GM23338 (cell line): ENCODE results near the gene MTCL1. TPM values are rescaled to one million over a fixed set of nuclear protein-coding genes. Genes with fewer than 3 reads are reported as not detected.

Experiments
- ATAC-seq: fragments of 200-7000 bp; cut with Tn5 transposase; 3 replicates; pipeline ENCODE4 v1.9.1; 2020
- DNase-seq: peaks from one replicate; pipeline ENCODE4 v3.0.0-alpha.2; 2015; ENCODE audit warnings: low spot score
- H2AFZ ChIP-seq: fragments of 200-600 bp; sonication (generic); 2 replicates; pipeline ENCODE4 v1.8.0; 2016; ENCODE audit warnings: antibody characterized with exemption, mild to moderate bottlenecking, moderate library complexity
- H3F3A ChIP-seq: fragments of 200-600 bp; sonication (generic); replicated peaks from 2 replicates; pipeline ENCODE4 v1.8.0; 2017; ENCODE audit warnings: antibody characterized with exemption, mixed run types, low read depth
- H3K27ac ChIP-seq: fragments of 200-600 bp; sonication (generic); 2 replicates; pipeline ENCODE4 v1.6.1; 2016; ENCODE audit warnings: low read depth
- H3K27me3 ChIP-seq: fragments of 200-600 bp; sonication (generic); 2 replicates; pipeline ENCODE4 v1.8.0; 2016; ENCODE audit warnings: mild to moderate bottlenecking, mixed run types, moderate library complexity; ENCODE audit not compliant: insufficient read depth
- H3K36me3 ChIP-seq: fragments of 200-600 bp; sonication (generic); 2 replicates; pipeline ENCODE4 v1.8.0; 2016; ENCODE audit warnings: mild to moderate bottlenecking; ENCODE audit not compliant: insufficient read depth
- H3K4me1 ChIP-seq: fragments of 200-600 bp; sonication (generic); 2 replicates; pipeline ENCODE4 v1.8.0; 2016; ENCODE audit warnings: mild to moderate bottlenecking, moderate library complexity; ENCODE audit not compliant: insufficient read depth
- H3K4me2 ChIP-seq: fragments of 200-600 bp; sonication (generic); 2 replicates; pipeline ENCODE4 v1.7.1; 2017; ENCODE audit warnings: mixed run types
- H3K4me3 ChIP-seq: fragments of 200-600 bp; sonication (generic); 2 replicates; pipeline ENCODE4 v1.6.1; 2016; ENCODE audit warnings: mixed run types
- H3K79me2 ChIP-seq: fragments of 200-600 bp; sonication (generic); replicated peaks from 2 replicates; pipeline ENCODE4 v1.8.0; 2017; ENCODE audit warnings: mild to moderate bottlenecking; ENCODE audit not compliant: insufficient read depth
- H3K9me2 ChIP-seq: fragments of 200-600 bp; sonication (generic); 2 replicates; pipeline ENCODE4 v1.8.0; 2017; ENCODE audit not compliant: insufficient read depth
- H4K20me1 ChIP-seq: fragments of 200-600 bp; sonication (generic); replicated peaks from 2 replicates; pipeline ENCODE4 v1.8.0; 2017; ENCODE audit warnings: mild to moderate bottlenecking; ENCODE audit not compliant: insufficient read depth
- H3K27ac Mint-ChIP-seq: 2 replicates; pipeline ENCODE4 v1.8.0; 2020; ENCODE audit warnings: inconsistent platforms, mild to moderate bottlenecking, moderate library complexity, mixed read lengths
- H3K27me3 Mint-ChIP-seq: 3 replicates; pipeline ENCODE4 v1.8.0; 2022; ENCODE audit warnings: low read depth, mild to moderate bottlenecking, moderate library complexity, mixed read lengths, inconsistent platforms; ENCODE audit not compliant: insufficient read depth, poor library complexity
- H3K36me3 Mint-ChIP-seq: 3 replicates; pipeline ENCODE4 v1.8.0; 2021; ENCODE audit warnings: low read depth, mild to moderate bottlenecking, inconsistent platforms, moderate library complexity, mixed read lengths
- H3K4me1 Mint-ChIP-seq: 3 replicates; pipeline ENCODE4 v1.8.0; 2020; ENCODE audit warnings: mild to moderate bottlenecking, inconsistent platforms, mixed read lengths
- H3K4me3 Mint-ChIP-seq: 3 replicates; pipeline ENCODE4 v1.8.0; 2021; ENCODE audit warnings: moderate library complexity, mild to moderate bottlenecking, inconsistent platforms, mixed read lengths
- H3K9me3 Mint-ChIP-seq: 3 replicates; pipeline ENCODE4 v1.8.0; 2020; ENCODE audit warnings: moderate library complexity, mild to moderate bottlenecking, inconsistent platforms, mixed read lengths
- CREB1 ChIP-seq: fragments of 250-450 bp; sonication (Bioruptor Pico); IDR thresholded peaks from 2 replicates; pipeline ENCODE4 v1.5.0; 2020; ENCODE audit warnings: low read depth, mild to moderate bottlenecking, moderate library complexity
- EZH2 ChIP-seq: fragments of 200-600 bp; sonication (generic); IDR thresholded peaks from one replicate; pipeline ENCODE4 v1.8.0; 2017; ENCODE audit warnings: antibody characterized with exemption, mild to moderate bottlenecking, low read depth; ENCODE audit not compliant: unreplicated experiment
- EZH2phosphoT487 ChIP-seq: fragments of 200-600 bp; sonication (generic); IDR thresholded peaks from one replicate; pipeline ENCODE4 v1.8.1; 2018; ENCODE audit warnings: antibody characterized with exemption; ENCODE audit not compliant: unreplicated experiment
- NANOG ChIP-seq: IDR thresholded peaks from 2 replicates; pipeline ENCODE4 v1.6.1; 2016; ENCODE audit warnings: antibody characterized with exemption, borderline replicate concordance
- POLR2AphosphoS5 ChIP-seq: IDR thresholded peaks from 2 replicates; pipeline ENCODE4 v1.6.1; 2016; ENCODE audit warnings: antibody characterized with exemption, low read depth
- STAT1 ChIP-seq: IDR thresholded peaks from one replicate; pipeline ENCODE4 v1.6.1; 2016; ENCODE audit warnings: antibody characterized with exemption; ENCODE audit not compliant: unreplicated experiment
- ZNF114 ChIP-seq: fragments of 250-450 bp; sonication (Bioruptor Pico); IDR thresholded peaks from 2 replicates; pipeline ENCODE4 v1.5.0; 2020; ENCODE audit warnings: mild to moderate bottlenecking, moderate library complexity
- ZNF331 ChIP-seq: fragments of 250-450 bp; sonication (Bioruptor Pico); IDR thresholded peaks from 2 replicates; pipeline ENCODE4 v1.5.0; 2020; ENCODE audit warnings: low read depth, mild to moderate bottlenecking, moderate library complexity
- polyA plus RNA-seq: library from polyadenylated mRNA; unstranded; fragments of >200 nt; fragmentation: Nextera tagmentation; extraction: Ambion mirVana; gene quantifications from 2 replicates; pipeline ENCODE4 v1.2.1, GENCODE V29; 2016
- total RNA-seq: library from RNA; depleted of rRNA; stranded (reverse); fragments of >200 nt; shearing (Covaris generic); gene quantifications from 2 replicates; pipeline ENCODE4 v1.2.3, GENCODE V29; 2014
- TF ChIP-seq, protein P1 (sequence below): IDR thresholded peaks from one replicate; pipeline ENCODE4 v1.6.1; 2018; ENCODE audit warnings: antibody characterized with exemption; ENCODE audit not compliant: unreplicated experiment
- TF ChIP-seq, protein P2 (sequence below): IDR thresholded peaks from 2 replicates; pipeline ENCODE4 v1.6.1; 2016; ENCODE audit warnings: antibody characterized with exemption
- TF ChIP-seq, protein P3 (sequence below), 2 experiments: fragments of 200-600 bp in 1 of 2; sonication (generic) in 1 of 2; conservative IDR thresholded peaks; 2 replicates each; pipeline versions ENCODE4 v1.5.1 to v1.6.1; 2016 to 2017; ENCODE audit warnings: antibody characterized with exemption in 2 of 2, low read depth in 2 of 2, mild to moderate bottlenecking in 2 of 2, moderate library complexity in 1 of 2

Gene MTCL1
- total and polyA plus RNA-seq, 2 experiments from 2014 or later: 14.4 to 45.0 TPM

DNA sequence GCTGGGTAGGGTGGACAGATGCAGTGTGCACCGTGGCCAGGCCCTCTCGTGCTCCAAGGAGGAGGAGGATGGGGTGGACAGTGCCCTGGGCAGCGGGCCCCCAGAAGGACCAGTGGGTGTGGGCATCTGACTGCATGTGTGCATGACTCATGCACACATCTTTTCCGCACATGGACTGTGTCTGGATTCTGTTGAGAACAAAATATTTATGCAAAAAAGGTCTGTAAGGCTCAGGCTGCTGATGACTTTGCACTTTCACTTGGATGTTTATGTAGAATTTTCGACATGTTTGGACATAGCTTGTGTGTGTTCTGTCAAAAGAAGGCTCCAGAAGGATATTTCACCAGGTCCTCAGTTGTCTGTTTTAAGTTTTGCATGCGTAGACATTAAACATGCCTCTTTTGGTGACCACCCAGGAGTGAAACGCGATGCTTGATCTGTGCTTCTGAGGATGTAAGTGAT, 45.6 kb downstream of the MTCL1 start:
- H3F3A ChIP-seq: no peaks in the 10 kb centered on the region
- H3K36me3 ChIP-seq: peaks cover 7% of the 10 kb centered on the region; the same call in 1 of the 2 replicates
- H3K9me2 ChIP-seq: no peaks in the 10 kb centered on the region
- Mint-ChIP-seq H3K36me3 (peaks cover 16% of the 10 kb centered on the region), H3K9me3 (no peaks in the 10 kb centered on the region), H3K27ac (no peak overlapping the region), H3K27me3 (no peaks in the 10 kb centered on the region), H3K4me3 (no peak overlapping the region), H3K4me1 (no peaks in the 10 kb centered on the region)
- H3K4me3 ChIP-seq: no peak overlapping the region
- H3K4me1 ChIP-seq: no peaks in the 10 kb centered on the region
- H2AFZ ChIP-seq: no peak overlapping the region
- H3K79me2 ChIP-seq: peaks cover 26% of the 10 kb centered on the region; the same call in 1 of the 2 replicates
- ATAC-seq (no peak), DNase-seq (no peak)
- TF ChIP-seq, protein P1, sequence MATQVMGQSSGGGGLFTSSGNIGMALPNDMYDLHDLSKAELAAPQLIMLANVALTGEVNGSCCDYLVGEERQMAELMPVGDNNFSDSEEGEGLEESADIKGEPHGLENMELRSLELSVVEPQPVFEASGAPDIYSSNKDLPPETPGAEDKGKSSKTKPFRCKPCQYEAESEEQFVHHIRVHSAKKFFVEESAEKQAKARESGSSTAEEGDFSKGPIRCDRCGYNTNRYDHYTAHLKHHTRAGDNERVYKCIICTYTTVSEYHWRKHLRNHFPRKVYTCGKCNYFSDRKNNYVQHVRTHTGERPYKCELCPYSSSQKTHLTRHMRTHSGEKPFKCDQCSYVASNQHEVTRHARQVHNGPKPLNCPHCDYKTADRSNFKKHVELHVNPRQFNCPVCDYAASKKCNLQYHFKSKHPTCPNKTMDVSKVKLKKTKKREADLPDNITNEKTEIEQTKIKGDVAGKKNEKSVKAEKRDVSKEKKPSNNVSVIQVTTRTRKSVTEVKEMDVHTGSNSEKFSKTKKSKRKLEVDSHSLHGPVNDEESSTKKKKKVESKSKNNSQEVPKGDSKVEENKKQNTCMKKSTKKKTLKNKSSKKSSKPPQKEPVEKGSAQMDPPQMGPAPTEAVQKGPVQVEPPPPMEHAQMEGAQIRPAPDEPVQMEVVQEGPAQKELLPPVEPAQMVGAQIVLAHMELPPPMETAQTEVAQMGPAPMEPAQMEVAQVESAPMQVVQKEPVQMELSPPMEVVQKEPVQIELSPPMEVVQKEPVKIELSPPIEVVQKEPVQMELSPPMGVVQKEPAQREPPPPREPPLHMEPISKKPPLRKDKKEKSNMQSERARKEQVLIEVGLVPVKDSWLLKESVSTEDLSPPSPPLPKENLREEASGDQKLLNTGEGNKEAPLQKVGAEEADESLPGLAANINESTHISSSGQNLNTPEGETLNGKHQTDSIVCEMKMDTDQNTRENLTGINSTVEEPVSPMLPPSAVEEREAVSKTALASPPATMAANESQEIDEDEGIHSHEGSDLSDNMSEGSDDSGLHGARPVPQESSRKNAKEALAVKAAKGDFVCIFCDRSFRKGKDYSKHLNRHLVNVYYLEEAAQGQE: no peak
- TF ChIP-seq, protein P2, sequence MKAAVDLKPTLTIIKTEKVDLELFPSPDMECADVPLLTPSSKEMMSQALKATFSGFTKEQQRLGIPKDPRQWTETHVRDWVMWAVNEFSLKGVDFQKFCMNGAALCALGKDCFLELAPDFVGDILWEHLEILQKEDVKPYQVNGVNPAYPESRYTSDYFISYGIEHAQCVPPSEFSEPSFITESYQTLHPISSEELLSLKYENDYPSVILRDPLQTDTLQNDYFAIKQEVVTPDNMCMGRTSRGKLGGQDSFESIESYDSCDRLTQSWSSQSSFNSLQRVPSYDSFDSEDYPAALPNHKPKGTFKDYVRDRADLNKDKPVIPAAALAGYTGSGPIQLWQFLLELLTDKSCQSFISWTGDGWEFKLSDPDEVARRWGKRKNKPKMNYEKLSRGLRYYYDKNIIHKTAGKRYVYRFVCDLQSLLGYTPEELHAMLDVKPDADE: no peak
- TF ChIP-seq POLR2AphosphoS5 (no peak), EZH2 (no peak), CREB1 (CRISPR knock-in tag) (no peak), EZH2phosphoT487 (no peak), STAT1 (no peak), NANOG (no peak)
- no peaks in the 10 kb centered on the region for H3K27me3 ChIP-seq
- H3K4me2 ChIP-seq: no peak overlapping the region
- H3K27ac ChIP-seq: no peak overlapping the region
- H4K20me1 ChIP-seq: no peaks in the 10 kb centered on the region; the same call in 1 of the 2 replicates

DNA sequence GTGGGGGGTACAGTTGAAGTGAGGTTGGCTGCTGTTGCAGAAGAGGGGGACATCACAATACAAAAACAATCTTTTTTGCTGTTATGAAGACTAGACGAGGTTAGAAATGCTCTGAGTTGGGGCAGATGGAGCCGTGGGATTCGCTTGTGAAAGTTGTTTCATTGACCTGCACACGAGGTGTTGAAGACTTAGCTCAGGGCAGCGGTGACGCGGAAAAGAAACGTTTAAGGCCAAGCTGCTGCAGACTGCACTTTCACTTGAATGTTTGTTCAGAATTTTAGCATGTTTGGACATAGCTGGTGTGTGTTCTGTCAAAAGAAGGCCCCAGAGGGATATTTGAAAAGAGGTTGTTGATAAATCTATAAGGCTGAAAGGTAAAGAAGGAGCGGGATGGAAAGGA, 46.3 kb downstream of the MTCL1 start:
- no peaks in the 10 kb centered on the region for H3K27me3 ChIP-seq
- H3F3A ChIP-seq: no peaks in the 10 kb centered on the region
- no peak overlapping the region for H3K27ac ChIP-seq
- no peaks in the 10 kb centered on the region; the same call in 1 of the 2 replicates for H4K20me1 ChIP-seq
- no peak for ATAC-seq
- no peaks in the 10 kb centered on the region for H3K9me2 ChIP-seq
- no peaks in the 10 kb centered on the region for H3K27me3 Mint-ChIP-seq
- H3K36me3 Mint-ChIP-seq: peaks cover 16% of the 10 kb centered on the region
- H3K4me3 ChIP-seq: no peak overlapping the region
- H2AFZ ChIP-seq: no peak overlapping the region
- peak overlapping the region; percentile 12; the same call in 1 of the 2 replicates for H3K27ac Mint-ChIP-seq
- no peaks in the 10 kb centered on the region for H3K4me1 Mint-ChIP-seq
- H3K4me2 ChIP-seq: no peak overlapping the region
- H3K36me3 ChIP-seq: peaks cover 7% of the 10 kb centered on the region; the same call in 1 of the 2 replicates
- no peak for DNase-seq
- no peak overlapping the region for H3K4me3 Mint-ChIP-seq
- no peaks in the 10 kb centered on the region for H3K9me3 Mint-ChIP-seq
- no peaks in the 10 kb centered on the region for H3K4me1 ChIP-seq
- peaks cover 27% of the 10 kb centered on the region; the same call in 1 of the 2 replicates for H3K79me2 ChIP-seq
- no peak for TF ChIP-seq ZNF331 (CRISPR knock-in tag)
- no peak for TF ChIP-seq CREB1 (CRISPR knock-in tag)
- no peak for TF ChIP-seq EZH2phosphoT487
- TF ChIP-seq, protein P1: no peak
- TF ChIP-seq, protein P3, sequence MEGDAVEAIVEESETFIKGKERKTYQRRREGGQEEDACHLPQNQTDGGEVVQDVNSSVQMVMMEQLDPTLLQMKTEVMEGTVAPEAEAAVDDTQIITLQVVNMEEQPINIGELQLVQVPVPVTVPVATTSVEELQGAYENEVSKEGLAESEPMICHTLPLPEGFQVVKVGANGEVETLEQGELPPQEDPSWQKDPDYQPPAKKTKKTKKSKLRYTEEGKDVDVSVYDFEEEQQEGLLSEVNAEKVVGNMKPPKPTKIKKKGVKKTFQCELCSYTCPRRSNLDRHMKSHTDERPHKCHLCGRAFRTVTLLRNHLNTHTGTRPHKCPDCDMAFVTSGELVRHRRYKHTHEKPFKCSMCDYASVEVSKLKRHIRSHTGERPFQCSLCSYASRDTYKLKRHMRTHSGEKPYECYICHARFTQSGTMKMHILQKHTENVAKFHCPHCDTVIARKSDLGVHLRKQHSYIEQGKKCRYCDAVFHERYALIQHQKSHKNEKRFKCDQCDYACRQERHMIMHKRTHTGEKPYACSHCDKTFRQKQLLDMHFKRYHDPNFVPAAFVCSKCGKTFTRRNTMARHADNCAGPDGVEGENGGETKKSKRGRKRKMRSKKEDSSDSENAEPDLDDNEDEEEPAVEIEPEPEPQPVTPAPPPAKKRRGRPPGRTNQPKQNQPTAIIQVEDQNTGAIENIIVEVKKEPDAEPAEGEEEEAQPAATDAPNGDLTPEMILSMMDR (conservative IDR thresholded peaks at IDR 0.05; ENCODE audit: low read depth in 2 of 2): no peak
- TF ChIP-seq STAT1: no peak
- TF ChIP-seq ZNF114 (CRISPR knock-in tag): no peak
- TF ChIP-seq, protein P2: no peak
- no peak for TF ChIP-seq NANOG
- TF ChIP-seq EZH2: no peak
